NCI-H526 treated with DMSO at 0.1 percent for 48 hours (cell line): Measurements from ENCODE around the gene GAB2.
"Not testable (repeated sequence)": the region's sequence is repeated elsewhere in the genome, so short reads cannot be mapped to it uniquely, and the experiment has no call there.

Experiments
- DNase-seq: peaks from one replicate; lab custom pipeline; 2025; lab: John Stamatoyannopoulos, UW

GAB2 gene

DNA sequence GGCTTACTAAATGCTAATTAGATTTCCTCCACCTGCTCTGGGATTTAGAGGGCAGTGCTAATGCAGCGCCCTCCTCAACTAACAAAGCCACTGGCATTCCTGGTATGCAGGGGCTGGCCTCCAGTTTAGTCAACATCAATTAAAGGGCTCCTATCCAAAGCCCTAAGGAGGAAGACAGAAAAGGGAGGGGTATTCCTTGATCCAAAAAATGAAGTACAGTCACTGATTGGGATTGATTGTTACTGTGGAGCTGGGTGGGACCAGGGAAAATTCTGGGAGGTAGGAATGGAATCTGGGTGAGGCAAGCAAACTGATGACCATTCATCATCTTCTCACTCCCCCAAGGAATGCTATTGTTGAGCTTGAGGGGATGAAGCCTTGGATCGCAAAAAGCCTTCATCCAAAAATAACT, 52.2 kb downstream of the GAB2 start:
- DNase-seq: no peak

DNA sequence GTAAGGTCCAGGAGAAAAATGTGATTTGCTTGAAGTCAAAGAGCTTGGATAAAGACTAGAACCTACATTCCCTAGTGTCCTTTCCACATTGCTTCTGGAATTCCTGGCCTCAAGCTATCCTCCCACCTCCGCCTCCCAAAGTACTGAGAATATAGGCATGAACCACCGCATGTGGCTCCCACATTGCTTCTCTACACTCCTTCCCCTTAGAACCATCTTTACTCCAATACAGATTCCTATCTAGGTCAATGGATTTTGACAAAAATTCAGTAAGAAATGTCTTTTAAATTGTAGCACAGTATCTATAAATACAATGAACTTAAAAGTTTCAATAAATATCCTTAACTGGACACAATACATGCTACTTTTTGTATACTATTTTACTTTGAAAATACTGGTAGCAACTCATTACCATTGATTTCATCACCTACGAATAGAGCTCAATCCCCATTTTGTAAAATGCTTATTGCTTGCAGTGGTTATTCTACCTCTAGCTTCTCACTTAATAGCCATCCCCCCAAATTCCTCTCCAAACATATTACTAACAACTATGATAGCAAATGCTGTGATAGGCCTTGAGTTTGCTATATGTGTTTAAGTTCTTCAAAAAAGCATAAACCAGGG, 53.4 kb downstream of the GAB2 start:
- no peak for DNase-seq

DNA sequence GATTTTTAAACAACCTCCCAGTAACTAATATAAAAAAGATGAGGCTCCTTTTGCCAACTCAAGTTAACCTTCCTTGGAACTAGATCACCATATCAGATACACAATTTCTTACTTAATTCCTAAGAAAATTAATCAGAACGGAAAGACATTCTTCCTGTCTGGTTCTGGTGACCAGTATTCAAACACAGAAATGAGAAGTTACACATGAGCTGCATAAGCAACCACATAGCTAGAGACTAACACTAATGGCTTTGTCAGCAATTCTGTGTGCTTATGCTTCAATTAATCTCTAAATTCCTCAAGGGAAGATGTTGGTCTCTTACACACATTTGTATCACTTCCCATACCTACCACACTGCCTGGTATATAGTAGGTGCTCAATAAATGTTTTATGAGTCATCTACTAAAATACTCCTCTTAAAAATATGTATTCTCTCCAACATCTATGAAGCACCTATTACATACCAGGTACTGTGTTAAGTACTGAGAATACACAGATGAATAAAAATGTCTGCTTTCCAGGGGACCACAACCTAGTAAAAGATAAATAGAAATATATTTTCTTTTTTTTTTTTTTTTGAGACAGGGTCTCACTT, 54.5 kb downstream of the GAB2 start:
- no peak for DNase-seq

DNA sequence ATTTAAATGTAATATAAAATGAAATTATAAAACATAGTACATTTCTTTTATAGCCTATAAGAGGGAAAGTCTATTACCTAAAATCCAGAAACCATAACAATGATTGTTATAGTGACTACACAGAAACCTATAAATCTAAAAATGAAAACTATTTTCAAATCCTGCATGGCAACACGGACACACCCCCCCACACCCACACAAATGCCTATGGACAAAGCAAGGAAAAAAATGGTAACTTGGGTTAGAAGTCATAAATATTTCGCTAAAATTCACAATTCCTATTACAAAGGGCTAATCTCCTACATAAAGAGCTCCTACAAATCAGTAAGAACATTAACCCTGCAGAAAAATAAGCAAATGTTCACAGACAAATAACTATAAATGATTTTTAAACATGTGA, 56.4 kb downstream of the GAB2 start:
- DNase-seq: no peak

DNA sequence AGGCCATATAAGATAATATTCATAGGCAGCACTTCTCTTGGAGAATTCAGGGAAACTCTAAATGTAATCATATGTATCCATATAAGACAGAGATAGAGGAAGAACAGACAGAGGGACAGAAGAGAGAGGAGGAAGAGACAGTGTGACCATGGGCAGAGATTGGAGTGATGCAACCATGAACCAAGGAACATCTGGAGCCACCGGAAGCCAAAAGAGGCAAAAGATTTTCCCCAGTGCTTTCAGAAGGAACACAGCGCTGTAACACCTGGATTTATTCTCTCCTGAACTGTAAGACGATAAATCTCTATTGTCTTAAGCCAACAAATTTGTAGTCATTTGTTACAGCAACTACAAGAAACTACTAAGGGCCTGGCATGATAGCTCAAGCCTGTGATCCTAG, 57.7 kb downstream of the GAB2 start:
- no peak for DNase-seq

DNA sequence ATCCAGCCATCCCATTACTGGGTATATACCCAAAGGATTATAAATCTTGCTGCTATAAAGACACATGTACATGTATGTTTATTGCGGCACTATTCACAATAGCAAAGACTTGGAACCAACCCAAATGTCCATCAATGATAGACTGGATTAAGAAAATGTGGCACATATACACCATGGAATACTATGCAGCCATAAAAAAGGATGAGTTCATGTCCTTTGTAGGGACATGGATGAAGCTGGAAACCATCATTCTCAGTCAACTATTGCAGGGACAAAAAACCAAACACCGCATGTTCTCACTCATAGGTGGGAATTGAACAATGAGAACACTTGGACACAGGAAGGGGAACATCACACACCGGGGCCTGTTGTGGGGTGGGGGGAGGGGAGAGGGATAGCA, 59.7 kb downstream of the GAB2 start:
- DNase-seq: not testable (repeated sequence)

DNA sequence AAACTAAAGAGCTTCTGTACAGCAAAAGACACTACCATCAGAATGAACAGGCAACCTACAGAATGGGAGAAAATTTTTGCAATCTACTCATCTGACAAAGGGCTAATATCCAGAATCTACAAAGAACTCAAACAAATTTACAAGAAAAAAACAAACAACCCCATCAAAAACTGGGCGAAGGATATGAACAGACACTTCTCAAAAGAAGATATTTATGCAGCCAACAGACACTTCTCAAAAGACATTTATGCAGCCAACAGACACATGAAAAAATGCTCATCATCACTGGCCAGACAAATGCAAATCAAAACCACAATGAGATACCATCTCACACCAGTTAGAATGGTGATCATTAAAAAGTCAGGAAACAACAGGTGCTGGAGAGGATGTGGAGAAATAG, 60.2 kb downstream of the GAB2 start:
- DNase-seq: not testable (repeated sequence)

DNA sequence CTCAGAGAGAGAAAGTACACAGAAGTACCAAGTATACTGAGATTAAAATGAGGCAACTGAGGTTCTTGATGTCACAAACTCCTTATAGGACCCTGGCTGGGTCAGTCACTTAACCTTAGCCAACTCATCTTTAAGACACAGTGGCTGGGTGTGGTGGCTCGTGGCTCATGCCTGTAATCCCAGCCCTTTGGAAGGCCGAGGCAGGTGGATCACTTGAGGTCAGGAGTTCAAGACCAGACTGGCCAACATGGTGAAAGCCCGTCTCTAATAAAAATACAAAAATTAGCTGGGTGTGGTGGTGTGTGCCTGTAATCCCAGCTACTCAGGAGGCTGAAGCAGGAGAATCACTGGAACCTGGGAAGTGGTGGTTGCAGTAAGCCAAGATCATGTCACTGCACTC, 61.9 kb downstream of the GAB2 start:
- not testable (repeated sequence) for DNase-seq

DNA sequence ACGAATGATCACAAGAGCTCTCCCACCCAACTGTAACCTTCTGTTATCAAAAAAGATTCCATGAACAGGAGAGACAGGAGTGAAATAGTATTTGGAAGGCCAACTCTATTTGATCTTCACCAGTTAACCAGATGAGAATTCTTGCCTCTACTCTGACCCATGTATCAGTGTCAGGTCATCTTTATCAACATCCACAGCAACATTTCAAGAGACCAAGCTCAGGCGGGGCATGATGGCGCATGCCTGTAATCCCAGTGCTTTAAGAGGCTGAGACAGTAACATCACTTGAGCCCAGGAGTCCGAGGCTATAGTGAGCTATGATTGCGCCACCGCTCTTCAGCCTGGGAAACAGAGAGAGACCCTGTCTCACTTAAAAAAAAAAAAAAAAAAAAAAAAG, 62.3 kb downstream of the GAB2 start:
- DNase-seq: no peak

DNA sequence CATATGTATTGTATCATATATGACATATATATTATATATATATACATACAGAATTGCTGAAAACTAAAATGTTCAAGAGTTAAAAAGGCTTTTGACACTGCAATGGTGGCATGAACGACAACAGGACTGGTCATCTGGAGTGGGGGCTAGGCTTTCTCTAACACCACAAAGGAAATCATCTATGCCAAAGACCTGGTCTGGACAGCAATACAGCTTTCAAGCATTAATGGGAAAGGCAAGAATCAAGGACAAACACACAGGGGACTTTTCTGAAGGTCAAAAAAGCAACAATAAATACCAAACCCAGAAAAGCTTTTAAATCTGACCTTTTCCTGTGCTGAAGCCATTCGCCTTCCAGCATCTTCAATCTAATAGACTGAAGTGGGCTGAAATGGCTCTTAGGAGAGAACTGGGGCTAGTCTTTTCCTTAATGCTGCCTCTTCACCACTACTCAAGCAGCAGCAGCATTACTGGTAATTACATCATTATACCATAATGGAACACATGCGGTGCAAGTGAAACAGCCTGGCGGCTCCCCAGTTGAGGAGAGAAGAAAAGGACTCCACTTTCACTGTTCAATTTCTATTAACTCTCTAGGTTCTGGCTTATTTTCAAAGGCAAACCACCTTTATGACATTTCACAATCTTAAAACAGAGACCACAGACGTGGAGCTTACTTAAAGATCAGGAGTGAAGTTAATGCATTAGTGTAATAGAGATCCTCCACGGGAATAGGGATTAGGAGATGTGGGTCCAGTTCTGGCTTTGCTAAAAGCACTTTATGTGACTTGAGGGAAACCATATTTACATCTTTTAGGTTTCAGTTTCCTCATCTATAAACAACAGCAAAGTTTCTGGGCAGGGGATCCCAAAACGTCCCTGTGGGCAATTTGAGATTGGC, 63.0 kb downstream of the GAB2 start:
- DNase-seq: no peak

DNA sequence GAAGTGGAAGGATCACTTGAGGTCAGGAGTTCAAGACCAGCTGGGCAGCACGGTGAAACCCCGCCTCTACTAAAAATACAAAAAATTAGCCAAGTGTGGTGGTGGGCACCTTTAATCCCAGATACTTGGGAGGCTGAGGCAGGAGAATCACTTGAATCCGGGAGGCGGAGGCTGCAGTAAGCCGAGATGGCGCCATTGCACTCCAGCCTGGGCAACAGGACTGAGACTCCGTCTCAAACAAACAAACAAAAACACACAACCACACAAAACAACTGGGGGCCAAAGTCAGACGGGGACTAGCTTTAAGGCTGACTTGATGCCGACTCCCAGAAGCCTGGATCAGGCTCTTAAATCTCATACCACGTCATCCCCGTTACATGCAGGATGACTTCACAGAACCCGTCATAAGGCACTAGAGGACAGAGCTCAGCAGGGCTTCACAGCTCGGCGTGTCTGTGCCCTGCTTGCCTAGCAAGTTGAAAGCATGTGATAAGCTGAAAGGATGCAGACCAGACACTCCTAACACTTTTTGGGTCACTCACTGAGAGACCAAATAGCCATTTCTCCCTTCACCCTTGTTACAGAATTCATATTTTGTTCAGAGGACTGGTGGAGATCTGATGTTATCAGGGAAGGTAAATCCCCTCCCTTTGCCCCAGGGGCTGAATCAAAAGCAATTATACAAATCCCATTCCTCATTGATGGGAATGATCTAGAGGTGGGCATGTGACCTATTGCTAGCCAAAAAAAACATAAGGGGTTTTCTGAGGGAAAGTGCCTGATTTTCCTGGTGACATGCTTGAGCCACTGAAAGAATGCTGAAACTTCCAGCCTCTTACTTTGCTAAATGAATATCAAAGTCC, 65.4 kb downstream of the GAB2 start:
- DNase-seq: peak; percentile 22

DNA sequence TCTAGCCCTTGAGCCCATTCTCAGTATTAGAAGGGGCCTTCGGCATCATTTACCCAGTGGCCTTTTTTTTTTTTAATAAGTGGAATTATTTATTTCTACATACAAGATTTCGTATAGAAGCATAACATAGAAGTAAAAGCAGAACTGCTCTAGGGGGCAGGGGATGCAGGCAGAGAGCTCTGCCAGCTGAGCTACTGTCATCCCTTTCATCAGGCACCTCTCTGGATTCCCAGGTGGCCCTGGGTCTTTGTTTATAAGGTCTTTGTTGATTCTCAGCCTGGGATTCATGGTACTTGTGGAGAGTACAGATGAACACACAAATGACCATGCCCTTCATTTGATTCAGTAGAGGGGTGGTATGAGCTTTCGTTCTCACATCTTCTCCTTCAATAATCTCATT, 66.4 kb downstream of the GAB2 start:
- DNase-seq: peak; percentile 38

DNA sequence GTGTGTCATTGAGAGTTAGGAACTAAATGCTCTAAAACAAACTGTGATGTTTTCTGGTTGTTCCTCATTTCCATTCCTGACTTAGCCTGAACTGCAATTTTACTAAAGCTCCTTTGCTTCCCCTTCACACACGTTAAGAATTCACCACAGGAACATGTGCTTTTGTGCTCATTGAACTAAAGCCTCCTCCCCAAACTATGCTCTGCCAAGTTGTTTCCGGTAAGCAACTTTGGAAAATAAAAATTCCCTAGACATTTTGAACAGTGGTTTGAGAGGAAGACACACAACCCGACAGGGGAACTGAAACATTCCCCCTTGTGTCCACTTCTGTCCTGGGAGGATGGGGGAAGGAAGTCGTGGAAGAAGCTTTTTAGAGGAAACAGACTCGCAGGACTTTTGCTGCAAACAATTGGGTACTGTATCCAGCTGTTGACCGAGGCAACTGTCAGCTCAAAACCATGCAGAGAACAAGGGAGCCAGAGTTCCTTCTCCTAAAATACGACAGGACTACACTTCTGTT, 66.9 kb downstream of the GAB2 start:
- peak; percentile 55 for DNase-seq

DNA sequence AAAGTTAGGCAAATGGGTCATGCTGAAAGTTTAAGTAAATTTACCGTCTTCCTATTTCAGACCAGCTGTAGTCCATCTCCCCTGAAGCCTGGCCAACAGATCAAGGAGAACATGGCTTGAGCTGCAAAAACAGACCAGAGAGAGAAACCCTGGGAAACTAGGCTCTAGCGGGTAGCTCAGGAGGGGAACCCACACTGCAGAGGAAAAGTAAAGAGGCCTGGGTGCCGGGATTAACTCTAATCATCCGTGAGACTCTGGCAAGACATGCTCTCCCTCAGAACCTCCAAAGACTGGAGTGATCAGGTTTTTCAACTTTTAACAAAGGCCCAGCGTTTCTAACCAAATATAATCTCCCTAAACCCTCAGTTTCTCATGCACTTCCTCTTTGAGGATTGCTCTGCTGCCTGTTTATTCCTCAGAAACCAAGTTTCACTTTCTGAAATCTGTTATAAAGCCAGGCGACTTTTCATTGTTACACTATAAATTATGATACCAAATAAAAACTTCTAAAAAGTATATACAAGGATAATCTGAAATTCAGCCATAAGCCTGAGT, 67.5 kb downstream of the GAB2 start:
- no peak for DNase-seq

DNA sequence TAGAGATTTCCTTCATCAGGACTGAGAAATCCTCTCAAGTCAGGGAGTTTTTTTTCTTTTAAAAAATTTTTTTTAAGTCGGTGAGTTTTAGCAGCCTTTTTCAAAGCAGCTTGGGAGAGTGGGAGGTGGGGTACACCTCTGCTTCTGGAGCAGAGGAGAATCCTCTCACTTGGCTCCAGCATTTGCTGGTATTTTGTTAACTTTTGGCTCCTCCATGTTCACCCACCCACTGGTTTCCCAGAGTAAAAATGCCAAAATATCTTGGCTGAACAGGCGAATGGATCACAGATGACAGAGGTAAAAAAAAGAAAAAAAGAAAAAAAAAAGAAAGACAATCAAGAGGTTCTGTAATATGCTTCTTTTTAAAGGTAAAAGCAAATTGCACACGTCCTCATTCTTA, 68.0 kb downstream of the GAB2 start:
- DNase-seq: no peak

DNA sequence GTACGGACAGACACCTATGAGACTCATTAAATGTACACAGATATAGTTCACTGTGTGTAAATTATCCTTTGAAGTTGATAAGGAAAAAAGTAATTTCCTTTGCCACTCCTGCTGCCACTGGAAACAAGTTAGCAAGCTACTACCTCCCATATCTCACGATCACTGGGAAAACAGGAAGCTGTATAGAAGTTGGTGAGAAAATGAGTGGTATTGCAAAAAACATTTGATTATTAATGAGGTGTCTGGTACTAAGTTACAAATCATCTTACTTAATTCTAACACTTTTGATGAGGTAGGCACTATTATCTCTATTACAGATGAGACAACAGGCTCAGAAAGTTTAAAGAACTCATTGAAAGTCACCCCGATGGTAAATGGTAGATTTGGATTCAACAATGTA, 68.5 kb downstream of the GAB2 start:
- no peak for DNase-seq

DNA sequence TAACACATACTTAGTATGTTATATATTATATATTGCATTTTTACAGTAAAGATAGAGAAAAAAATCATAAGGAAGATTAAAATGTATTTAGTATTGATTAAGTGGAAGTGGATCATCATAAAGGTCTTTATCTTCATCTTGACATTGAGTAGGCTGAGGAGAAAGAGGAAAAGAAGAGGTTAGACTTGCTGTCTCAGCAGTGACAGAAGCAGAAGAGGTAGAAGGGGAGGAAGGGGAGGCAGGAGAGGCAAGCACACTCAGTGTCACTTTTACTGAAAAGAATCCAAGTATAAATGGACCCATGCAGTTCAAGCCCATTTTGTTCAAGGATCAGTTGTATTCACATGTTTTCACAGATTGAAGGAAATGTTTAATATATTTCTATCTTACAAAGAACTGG, 69.7 kb downstream of the GAB2 start:
- DNase-seq: no peak

DNA sequence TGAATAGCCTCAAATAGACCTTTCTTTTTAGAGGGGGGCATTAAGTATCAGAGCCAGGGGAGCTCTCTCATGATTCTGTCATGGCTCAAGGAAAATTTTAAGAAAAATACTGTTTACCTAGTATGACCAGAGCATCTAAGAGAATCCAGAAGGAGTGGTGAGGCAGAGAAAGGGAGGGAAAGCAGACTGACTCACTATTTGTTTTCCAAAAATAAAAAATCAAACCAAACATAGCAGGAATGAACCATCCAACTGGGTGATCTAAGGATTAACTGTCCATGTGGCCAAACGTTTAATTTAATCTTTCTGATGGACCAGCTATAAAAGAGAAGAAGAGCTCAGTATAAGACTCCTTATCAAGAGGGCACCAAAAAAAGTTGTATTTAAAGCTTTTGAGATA, 70.8 kb downstream of the GAB2 start:
- no peak for DNase-seq

DNA sequence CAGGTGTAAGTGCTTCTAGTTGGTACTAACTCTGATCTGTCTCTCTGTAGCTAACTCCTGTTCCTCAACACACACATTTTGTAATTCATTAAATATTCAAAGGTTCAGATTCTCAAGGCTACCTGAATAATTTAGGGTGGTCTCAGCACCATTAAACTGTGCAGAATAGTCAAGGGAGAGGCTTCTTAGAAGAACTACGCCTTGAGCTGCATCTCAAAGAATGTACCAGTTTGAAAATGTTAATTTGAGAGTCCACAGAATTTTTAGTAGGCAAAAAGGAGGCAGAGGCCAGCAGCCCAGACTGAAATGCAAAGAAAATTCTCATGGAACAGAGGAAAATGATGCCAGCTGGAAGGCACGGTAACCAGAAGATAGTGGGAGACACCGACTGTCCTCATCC, 72.2 kb downstream of the GAB2 start:
- no peak for DNase-seq

DNA sequence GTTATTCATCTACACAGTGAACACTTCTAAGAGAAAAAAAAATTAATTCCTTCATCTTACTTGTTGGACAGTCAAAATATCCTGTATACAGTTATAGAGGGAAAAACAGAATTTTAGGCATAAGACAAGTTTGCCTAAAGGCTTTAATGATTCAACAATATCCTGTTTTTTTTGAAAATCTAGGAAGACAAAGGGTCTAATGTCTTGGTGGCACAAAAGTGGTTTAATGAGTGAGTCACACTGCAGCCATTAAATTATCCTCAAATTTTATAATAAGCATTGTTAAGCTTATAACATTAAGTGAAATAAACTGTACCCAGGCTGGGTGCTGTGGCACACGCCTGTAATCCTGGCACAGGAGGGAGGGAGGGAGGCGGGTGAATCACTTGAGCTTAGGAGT, 72.9 kb downstream of the GAB2 start:
- no peak for DNase-seq

DNA sequence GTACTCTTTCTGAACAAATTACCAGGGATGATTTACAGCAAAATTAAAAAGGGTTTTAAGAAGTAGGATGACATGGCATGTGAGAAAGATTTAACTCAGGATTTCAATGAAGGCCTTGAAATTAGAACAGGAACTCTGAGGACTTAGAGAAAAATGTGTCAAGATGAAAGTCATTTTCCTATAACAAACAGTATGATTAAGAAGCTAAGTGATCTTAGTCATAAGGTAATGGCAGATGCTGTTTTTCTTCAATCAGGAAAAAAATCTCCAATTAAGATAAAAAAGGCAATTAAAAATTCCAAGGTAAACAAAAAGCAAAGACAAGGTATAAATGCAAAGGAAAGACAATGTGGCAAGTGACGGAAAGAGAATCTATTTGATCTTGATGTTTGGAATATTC, 73.5 kb downstream of the GAB2 start:
- DNase-seq: no peak

DNA sequence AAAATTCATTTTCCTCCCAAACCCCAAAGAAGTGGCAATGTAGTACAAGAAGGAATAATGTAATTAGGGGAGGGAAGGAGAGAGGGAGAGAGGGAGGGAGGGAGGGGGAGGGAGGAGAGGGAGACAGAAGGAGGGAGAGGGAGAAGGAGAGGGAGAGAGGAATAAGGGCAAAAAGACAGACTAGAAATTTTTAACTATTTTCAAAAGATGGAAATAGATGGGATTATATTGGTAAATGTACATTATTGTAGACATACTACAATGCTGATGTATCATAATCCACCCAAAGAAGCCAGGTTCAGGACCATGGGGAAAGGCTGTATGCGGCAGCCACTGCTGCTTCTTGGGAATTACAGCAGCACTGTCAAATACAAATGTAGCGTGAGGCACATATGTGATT, 74.3 kb downstream of the GAB2 start:
- DNase-seq: no peak
